Smooth muscle cell (in vitro differentiated cells): ENCODE results near the gene HERC4. TPM values are rescaled to one million over a fixed set of nuclear protein-coding genes. Genes with fewer than 3 reads are reported as not detected.

Experiments used
- DNase-seq: peaks from one replicate; lab custom pipeline; 2025; ENCODE audit not compliant: unreplicated experiment; lab: John Stamatoyannopoulos, UW
- H2AFZ ChIP-seq: fragments of 200-600 bp; sonication (generic); 2 replicates; pipeline ENCODE4 v1.6.0; 2016; ENCODE audit warnings: antibody characterized with exemption, low read depth, mild to moderate bottlenecking
- H3F3A ChIP-seq: fragments of 200-600 bp; sonication (generic); 2 replicates; pipeline ENCODE4 v1.6.0; 2017; ENCODE audit warnings: antibody characterized with exemption, low read depth
- H3K27ac ChIP-seq: fragments of 200-600 bp; sonication (generic); 2 replicates; pipeline ENCODE4 v1.5.1; 2016; ENCODE audit warnings: low read depth, mild to moderate bottlenecking
- H3K27me3 ChIP-seq: fragments of 200-600 bp; sonication (generic); 2 replicates; pipeline ENCODE4 v1.6.1; 2016; ENCODE audit warnings: low read depth, mild to moderate bottlenecking
- H3K36me3 ChIP-seq: fragments of 200-600 bp; sonication (generic); 2 replicates; pipeline ENCODE4 v1.5.1; 2016; ENCODE audit warnings: low read depth
- H3K4me1 ChIP-seq: fragments of 200-600 bp; sonication (generic); 2 replicates; pipeline ENCODE4 v1.5.1; 2016; ENCODE audit warnings: low read depth
- H3K4me2 ChIP-seq: fragments of 200-600 bp; sonication (generic); 2 replicates; pipeline ENCODE4 v1.6.0; 2016; ENCODE audit warnings: mild to moderate bottlenecking
- H3K4me3 ChIP-seq: fragments of 200-600 bp; sonication (generic); 2 replicates; pipeline ENCODE4 v1.5.1; 2016; ENCODE audit warnings: mild to moderate bottlenecking
- H3K79me2 ChIP-seq: fragments of 200-600 bp; sonication (generic); 2 replicates; pipeline ENCODE4 v1.6.0; 2016; ENCODE audit warnings: low read depth, mild to moderate bottlenecking
- H3K9ac ChIP-seq: fragments of 200-600 bp; sonication (generic); 2 replicates; pipeline ENCODE4 v1.6.0; 2016; ENCODE audit warnings: low read depth
- H3K9me3 ChIP-seq: fragments of 200-600 bp; sonication (generic); replicated peaks from 2 replicates; pipeline ENCODE4 v1.5.1; 2016; ENCODE audit warnings: low read depth
- H4K20me1 ChIP-seq: fragments of 200-600 bp; sonication (generic); 2 replicates; pipeline ENCODE4 v1.6.0; 2016; ENCODE audit warnings: low read depth
- CTCF ChIP-seq: fragments of 200-600 bp; sonication (generic); IDR thresholded peaks from 2 replicates; pipeline ENCODE4 v1.5.1; 2017; ENCODE audit warnings: borderline replicate concordance, mild to moderate bottlenecking, antibody characterized with exemption; ENCODE audit not compliant: insufficient read depth, poor library complexity, severe bottlenecking
- WGBS: methylation state at CpG from one replicate; pipeline ENCODE4 v1.1.7; 2016; ENCODE audit warnings: low lambda C conversion rate; 5-methylcytosine and 5-hydroxymethylcytosine counted together
- polyA plus RNA-seq: library from polyadenylated mRNA; unstranded; fragments of >200 nt; fragmentation: Nextera tagmentation; extraction: Ambion mirVana; gene quantifications from 2 replicates; pipeline ENCODE4 v1.2.1, GENCODE V29; 2016
- total RNA-seq: library from RNA; depleted of rRNA; stranded (reverse); fragments of >200 nt; gene quantifications from 2 replicates; pipeline ENCODE4 v1.2.3, GENCODE V29; 2014

HERC4 gene
- total and polyA plus RNA-seq, 2 experiments from 2014 or later: 19.5 to 41.2 TPM

DNA sequence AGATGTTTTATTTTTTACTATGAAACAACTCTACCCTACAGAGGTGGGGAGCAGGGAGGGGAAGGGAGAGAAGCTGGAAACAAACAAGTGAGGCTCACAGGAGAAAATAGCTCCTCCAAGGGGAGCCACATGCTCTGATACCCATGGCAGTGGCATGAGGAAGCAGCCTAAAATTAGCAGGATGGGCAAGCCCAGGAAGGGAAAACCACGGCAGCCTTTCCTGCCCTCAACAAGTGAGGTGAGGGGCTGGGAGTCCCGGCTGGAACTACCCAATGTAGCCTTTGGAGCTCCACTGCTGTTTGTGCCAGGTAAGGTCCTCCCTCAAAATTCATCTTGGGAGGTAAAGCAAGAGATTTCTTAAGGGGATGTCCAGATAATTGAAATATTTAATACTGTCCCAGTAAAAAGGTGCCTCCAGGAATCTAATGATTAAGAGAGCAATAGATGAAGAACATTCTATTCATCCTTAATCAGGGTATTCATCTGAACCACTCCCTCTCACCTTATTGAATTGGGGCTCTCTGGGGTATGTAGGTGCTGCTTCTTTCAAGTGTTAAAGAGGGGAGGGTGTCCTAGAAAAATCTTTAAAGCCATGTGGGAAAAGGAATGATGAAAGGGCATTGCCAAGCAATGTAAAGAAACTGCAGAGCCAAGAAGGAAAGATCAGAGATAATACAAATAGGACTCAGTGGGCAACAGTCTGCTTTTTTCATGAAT lies 12.8 kb upstream of the HERC4 start:
- Histone ChIP-seq H3K4me1 (no peaks in the 10 kb centered on the region), H3K27ac (no peak overlapping the region)
- TF ChIP-seq CTCF: no peak

GRCh38 chr10:68086910-68087684 lies 12.0 kb upstream of the HERC4 start:
- H3K79me2 ChIP-seq: no peaks in the 10 kb centered on the region
- no peak for TF ChIP-seq CTCF
- H3F3A ChIP-seq: no peaks in the 10 kb centered on the region
- H3K36me3 ChIP-seq: no peaks in the 10 kb centered on the region
- no peaks in the 10 kb centered on the region for H3K4me1 ChIP-seq
- no peak overlapping the region for H3K27ac ChIP-seq
- H3K9me3 ChIP-seq: no peaks in the 10 kb centered on the region
- H3K27me3 ChIP-seq: no peaks in the 10 kb centered on the region
- H3K9ac ChIP-seq: no peak overlapping the region
- H2AFZ ChIP-seq: no peak overlapping the region
- WGBS: 92% methylated on average over 7 of the region's 7 CpGs
- no peak for DNase-seq
- no peak overlapping the region for H3K4me2 ChIP-seq
- H3K4me3 ChIP-seq: no peak overlapping the region
- H4K20me1 ChIP-seq: no peaks in the 10 kb centered on the region

More for the DNA sequence above, 12.8 kb upstream of the HERC4 start:
- no peak for DNase-seq
- no peaks in the 10 kb centered on the region for H3K27me3 ChIP-seq
- H3K4me2 ChIP-seq: no peak overlapping the region
- H3K9me3 ChIP-seq: no peaks in the 10 kb centered on the region
- no peak overlapping the region for H3K4me3 ChIP-seq
- no peaks in the 10 kb centered on the region for H3K79me2 ChIP-seq
- WGBS: 44% methylated on average over 2 of the region's 2 CpGs
- H3F3A ChIP-seq: no peaks in the 10 kb centered on the region
- no peaks in the 10 kb centered on the region for H3K36me3 ChIP-seq
- H3K9ac ChIP-seq: no peak overlapping the region
- H4K20me1 ChIP-seq: no peaks in the 10 kb centered on the region
- no peak overlapping the region for H2AFZ ChIP-seq

DNA sequence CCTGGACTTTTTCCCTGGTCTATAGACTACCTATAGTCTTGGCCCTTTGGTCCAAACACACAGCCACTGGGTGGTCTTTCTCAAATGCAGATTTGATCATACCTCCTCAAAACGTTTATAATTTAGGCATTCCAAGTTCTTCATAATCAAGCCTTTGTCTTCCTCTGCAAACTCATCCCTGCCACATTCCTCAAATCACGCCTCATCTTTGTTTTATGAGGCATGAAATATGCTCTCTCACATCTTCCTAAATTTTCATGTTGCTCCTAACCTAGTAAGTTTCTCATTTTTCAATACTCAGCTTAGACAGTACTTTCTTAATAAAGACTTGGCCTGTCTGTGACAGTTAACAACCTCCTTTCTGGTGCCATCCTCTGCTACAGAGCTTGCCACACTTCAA lies 10.9 kb upstream of the HERC4 start:
- no peaks in the 10 kb centered on the region for H3K36me3 ChIP-seq
- H3K27me3 ChIP-seq: no peaks in the 10 kb centered on the region
- no peaks in the 10 kb centered on the region for H3K79me2 ChIP-seq
- H3K9ac ChIP-seq: no peak overlapping the region
- no peak overlapping the region for H3K27ac ChIP-seq
- H3K4me3 ChIP-seq: no peak overlapping the region
- no peaks in the 10 kb centered on the region for H3K9me3 ChIP-seq
- H2AFZ ChIP-seq: no peak overlapping the region
- H3F3A ChIP-seq: no peaks in the 10 kb centered on the region
- H3K4me1 ChIP-seq: no peaks in the 10 kb centered on the region
- no peak for TF ChIP-seq CTCF
- no peak overlapping the region for H3K4me2 ChIP-seq
- no peak for DNase-seq
- WGBS: 55% methylated on average over 2 of the region's 2 CpGs
- no peaks in the 10 kb centered on the region for H4K20me1 ChIP-seq
